Right atrium auricular region (tissue), 2 donors: ENCODE measurements around the gene RFX8. TPM values are rescaled to one million over a fixed set of nuclear protein-coding genes. Genes with fewer than 3 reads are reported as not detected.
"Not testable (repeated sequence)": the region's sequence is repeated elsewhere in the genome, so short reads cannot be mapped to it uniquely, and the experiment has no call there.

Experiments
- DNase-seq: peaks from one replicate; pipeline ENCODE4 v3.0.0-alpha.2; 2019; ENCODE audit warnings: low spot score
- H3K27ac ChIP-seq, 2 donors: fragments of 200-600 bp; sonication (generic); 1 replicate in 1 of 2; 2 replicates in 1 of 2; pipeline ENCODE4 v1.5.1; 2016 to 2019
- H3K27me3 ChIP-seq, 2 donors: fragments of 200-600 bp; sonication (generic); one replicate each; pipeline versions ENCODE4 v1.5.1 to v1.6.0; 2017 to 2019
- H3K36me3 ChIP-seq: fragments of 200-600 bp; sonication (generic); one replicate; pipeline ENCODE4 v1.5.1; 2016
- H3K4me1 ChIP-seq, 2 donors: fragments of 200-600 bp; sonication (generic); one replicate each; pipeline versions ENCODE4 v1.5.1 to v1.6.0; 2017 to 2019
- H3K4me3 ChIP-seq, 2 donors: fragments of 200-600 bp; sonication (generic); 1 replicate in 1 of 2; 2 replicates in 1 of 2; pipeline ENCODE4 v1.5.1; 2017 to 2019; ENCODE audit warnings: mild to moderate bottlenecking in 1 of 2, moderate library complexity in 1 of 2
- H3K9me3 ChIP-seq, 2 donors: fragments of 200-600 bp; sonication (generic); one replicate each; pipeline ENCODE4 v1.5.1; 2019
- total RNA-seq, 2 donors: library from RNA; depleted of rRNA; stranded (reverse); fragments of >200 nt; gene quantifications; one replicate each; pipeline ENCODE4 v1.1.0, GENCODE V29; 2016
- TF ChIP-seq, protein P1 (sequence below), 2 donors: fragments of 200-600 bp; sonication (generic); IDR thresholded peaks; one replicate each; pipeline ENCODE4 v1.5.1; 2019; ENCODE audit warnings: antibody characterized with exemption in 2 of 2

The RFX8 gene
- total RNA-seq, 2 donors from 2014 or later: 0.35 TPM; not detected in 1

DNA sequence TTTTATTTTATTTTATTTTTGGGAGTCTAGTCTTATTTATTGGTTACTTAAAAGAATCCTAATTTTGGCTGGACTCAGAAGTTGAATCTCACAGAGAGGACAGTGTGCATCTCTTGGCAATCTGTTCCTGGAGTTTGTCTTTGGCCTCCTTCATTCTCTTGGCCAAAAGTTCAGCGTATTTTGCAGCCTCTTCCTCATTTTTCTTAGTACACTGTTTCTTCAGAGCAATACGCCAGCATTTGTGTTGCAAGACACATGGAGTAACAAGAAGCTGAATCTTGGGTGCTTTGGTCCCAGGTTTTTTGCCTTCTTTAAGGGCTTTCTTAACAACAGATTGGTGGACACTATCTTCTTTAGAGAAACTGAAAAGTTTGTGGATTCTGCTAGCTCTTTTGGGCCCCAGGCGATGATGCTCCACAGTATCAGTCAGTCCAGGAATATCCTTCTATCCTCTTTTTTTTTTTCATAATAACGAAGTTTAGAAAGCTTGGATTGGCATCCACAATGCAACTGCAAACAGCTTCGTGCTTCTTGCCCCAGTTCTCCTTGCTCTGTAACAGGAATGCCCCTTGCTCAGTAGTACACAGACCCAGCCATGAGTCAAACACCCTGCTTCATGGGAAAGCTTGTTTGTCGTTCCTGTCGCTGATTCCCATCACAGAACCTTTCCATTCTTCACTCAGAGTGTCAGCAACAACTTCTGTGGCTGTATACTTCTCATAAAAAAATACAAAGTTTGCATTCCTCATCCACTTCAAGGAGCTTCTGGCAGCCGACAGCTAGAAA lies 34.8 kb upstream of the RFX8 start:
- DNase-seq: no peak
- Histone ChIP-seq H3K4me1 (peaks cover 0 to 5% of the 10 kb centered on the region in 2 donors), H3K9me3 (no peaks in the 10 kb centered on the region), H3K27ac (no peak overlapping the region), H3K4me3 (no peak overlapping the region), H3K36me3 (no peaks in the 10 kb centered on the region), H3K27me3 (no peaks in the 10 kb centered on the region)
- TF ChIP-seq, protein P1, sequence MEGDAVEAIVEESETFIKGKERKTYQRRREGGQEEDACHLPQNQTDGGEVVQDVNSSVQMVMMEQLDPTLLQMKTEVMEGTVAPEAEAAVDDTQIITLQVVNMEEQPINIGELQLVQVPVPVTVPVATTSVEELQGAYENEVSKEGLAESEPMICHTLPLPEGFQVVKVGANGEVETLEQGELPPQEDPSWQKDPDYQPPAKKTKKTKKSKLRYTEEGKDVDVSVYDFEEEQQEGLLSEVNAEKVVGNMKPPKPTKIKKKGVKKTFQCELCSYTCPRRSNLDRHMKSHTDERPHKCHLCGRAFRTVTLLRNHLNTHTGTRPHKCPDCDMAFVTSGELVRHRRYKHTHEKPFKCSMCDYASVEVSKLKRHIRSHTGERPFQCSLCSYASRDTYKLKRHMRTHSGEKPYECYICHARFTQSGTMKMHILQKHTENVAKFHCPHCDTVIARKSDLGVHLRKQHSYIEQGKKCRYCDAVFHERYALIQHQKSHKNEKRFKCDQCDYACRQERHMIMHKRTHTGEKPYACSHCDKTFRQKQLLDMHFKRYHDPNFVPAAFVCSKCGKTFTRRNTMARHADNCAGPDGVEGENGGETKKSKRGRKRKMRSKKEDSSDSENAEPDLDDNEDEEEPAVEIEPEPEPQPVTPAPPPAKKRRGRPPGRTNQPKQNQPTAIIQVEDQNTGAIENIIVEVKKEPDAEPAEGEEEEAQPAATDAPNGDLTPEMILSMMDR (IDR thresholded peaks at IDR 0.05): no peak

DNA sequence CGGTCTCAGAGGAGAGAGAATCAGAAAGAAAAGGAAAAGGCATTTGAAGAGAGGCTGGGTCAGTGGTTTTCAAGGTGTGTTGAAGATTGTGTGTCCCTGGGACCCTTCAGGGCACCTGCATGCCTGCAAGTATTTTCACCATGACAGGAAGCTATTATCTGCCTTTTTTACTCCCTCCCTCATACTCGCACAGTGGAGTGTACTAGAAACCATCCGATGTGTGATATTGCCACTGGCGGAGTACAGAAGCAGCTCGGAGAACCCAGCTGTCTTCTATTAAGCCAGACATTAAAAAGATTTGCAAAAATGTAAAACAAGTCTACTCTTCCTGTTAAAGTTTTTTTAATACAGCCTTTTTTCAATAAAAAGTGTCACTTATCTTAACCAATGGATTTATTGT lies 33.7 kb upstream of the RFX8 start:
- Histone ChIP-seq H3K4me3 (no peak overlapping the region), H3K36me3 (no peaks in the 10 kb centered on the region), H3K27me3 (no peaks in the 10 kb centered on the region), H3K4me1 (peaks cover 0 to 5% of the 10 kb centered on the region in 2 donors), H3K9me3 (no peaks in the 10 kb centered on the region), H3K27ac (no peak overlapping the region)
- no peak for DNase-seq
- TF ChIP-seq, protein P1 (IDR thresholded peaks at IDR 0.05): no peak

DNA sequence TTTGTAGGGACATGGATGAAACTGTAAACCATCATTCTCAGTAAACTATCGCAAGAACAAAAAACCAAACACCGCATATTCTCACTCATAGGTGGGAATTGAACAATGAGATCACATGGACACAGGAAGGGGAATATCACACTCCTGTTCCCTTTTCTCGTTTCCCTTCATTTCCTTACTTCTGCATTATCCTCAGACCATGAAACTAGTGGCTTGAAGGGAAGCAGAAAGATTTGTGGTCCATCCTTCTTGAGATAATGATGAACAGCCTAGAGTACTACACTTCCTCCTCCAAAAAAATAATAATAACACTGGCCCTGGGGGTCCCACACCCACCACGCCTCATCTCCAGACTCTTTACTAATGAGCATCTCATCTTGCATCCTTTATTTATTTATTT lies 30.4 kb upstream of the RFX8 start:
- not testable (repeated sequence) for H3K27ac ChIP-seq, H3K27me3 ChIP-seq, H3K4me3 ChIP-seq, H3K9me3 ChIP-seq, DNase-seq, H3K36me3 ChIP-seq
- peaks cover 0 to 23% of the 10 kb centered on the region in 2 donors for H3K4me1 ChIP-seq

DNA sequence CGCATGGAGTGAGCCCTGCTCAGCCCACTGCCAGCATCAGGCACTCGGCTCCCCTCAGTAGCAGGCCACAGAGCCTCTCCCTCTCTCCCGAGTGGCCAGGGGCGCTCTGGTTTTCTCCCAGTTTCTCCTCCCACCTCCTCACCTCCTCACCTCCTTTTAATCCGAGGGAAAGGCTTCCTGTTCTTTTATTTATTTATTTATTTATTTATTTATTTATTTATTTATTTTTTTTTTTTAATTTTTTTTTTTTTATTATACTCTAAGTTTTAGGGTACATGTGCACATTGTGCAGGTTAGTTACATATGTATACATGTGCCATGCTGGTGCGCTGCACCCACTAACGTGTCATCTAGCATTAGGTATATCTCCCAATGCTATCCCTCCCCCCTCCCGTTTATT lies 29.8 kb upstream of the RFX8 start:
- not testable (repeated sequence) for H3K36me3 ChIP-seq, DNase-seq

DNA sequence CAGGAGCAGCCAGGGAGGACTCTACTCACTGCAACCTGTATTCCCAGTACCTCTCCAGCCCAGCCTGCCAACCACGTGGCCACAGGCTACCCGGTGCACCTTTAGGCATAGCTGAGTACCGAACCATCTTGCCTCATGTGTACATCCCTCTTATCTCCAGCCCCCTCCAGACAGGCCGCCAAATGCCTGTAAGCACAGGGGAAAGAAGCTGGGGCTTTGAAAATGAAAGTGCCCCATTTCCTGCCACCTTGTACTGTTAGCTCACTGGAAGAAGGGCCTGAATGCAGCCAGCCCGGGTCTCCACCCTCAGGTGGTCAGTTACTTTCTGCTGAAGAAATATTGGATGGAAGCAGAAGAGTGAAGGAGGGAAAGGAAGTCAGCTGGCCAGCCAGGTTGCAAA lies 27.2 kb upstream of the RFX8 start:
- no peak overlapping the region for H3K27ac ChIP-seq
- H3K36me3 ChIP-seq: no peaks in the 10 kb centered on the region
- no peaks in the 10 kb centered on the region for H3K9me3 ChIP-seq
- DNase-seq: no peak
- TF ChIP-seq, protein P1 (IDR thresholded peaks at IDR 0.05): no peak
- no peak overlapping the region for H3K4me3 ChIP-seq
- peaks cover 0 to 22% of the 10 kb centered on the region in 2 donors for H3K4me1 ChIP-seq
- H3K27me3 ChIP-seq: no peaks in the 10 kb centered on the region

More for the DNA sequence above, 29.8 kb upstream of the RFX8 start:
- not testable (repeated sequence) for H3K27ac ChIP-seq, H3K9me3 ChIP-seq, H3K27me3 ChIP-seq, H3K4me3 ChIP-seq
- H3K4me1 ChIP-seq: peaks cover 0 to 26% of the 10 kb centered on the region in 2 donors

DNA sequence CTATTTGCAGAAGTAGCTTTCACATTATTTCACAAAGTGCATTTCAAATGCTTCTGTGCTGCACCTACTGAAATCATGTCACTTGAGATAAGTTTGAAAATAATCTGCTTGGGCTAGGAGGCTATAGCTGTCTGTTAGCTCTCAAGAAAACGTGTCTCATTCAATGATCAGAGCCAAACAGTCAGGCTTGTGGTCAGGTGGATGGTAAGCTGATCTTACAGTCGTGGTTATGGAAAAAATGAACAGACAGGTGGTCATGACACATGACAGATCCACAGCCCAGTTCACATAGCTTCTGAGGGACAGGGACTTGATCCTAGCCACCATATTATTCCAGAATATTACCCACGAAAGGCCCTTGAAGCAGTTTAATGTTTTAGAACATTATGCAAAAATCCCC lies 26.5 kb upstream of the RFX8 start:
- no peaks in the 10 kb centered on the region for H3K27me3 ChIP-seq
- no peak overlapping the region for H3K4me3 ChIP-seq
- no peaks in the 10 kb centered on the region for H3K36me3 ChIP-seq
- peaks cover 0 to 22% of the 10 kb centered on the region in 2 donors for H3K4me1 ChIP-seq
- no peaks in the 10 kb centered on the region for H3K9me3 ChIP-seq
- no peak for DNase-seq
- peak overlapping the region in 1 of 2 donors; percentile 41 for H3K27ac ChIP-seq
- TF ChIP-seq, protein P1 (IDR thresholded peaks at IDR 0.05): no peak

DNA sequence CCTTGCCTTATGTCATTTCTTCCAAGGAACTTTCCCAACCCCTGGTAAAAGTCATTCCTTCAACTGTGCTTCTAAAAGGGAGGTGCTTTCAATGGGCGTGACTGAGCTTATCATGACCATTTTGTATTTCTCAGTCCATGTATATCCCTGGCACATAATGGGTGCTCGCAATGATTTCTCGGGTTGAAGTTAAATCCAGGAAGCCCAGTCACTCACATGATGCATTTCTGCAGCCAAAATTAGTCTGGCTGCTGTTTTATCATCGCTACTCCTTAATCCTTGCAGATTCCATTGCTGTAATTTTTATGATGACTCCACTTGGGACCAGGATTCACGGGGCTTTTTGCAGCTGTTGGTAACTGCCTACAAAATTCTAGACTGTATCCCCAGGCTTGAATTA lies 25.9 kb upstream of the RFX8 start:
- TF ChIP-seq, protein P1 (IDR thresholded peaks at IDR 0.05): no peak
- DNase-seq: no peak
- no peaks in the 10 kb centered on the region for H3K27me3 ChIP-seq
- no peaks in the 10 kb centered on the region for H3K9me3 ChIP-seq
- H3K4me3 ChIP-seq: no peak overlapping the region
- peaks cover 0 to 22% of the 10 kb centered on the region in 2 donors for H3K4me1 ChIP-seq
- peak overlapping the region in 1 of 2 donors; percentile 41 for H3K27ac ChIP-seq
- no peaks in the 10 kb centered on the region for H3K36me3 ChIP-seq
